Fibroblast of the aortic adventitia (primary cell): ENCODE results near the gene EDRF1. TPM values are rescaled to one million over a fixed set of nuclear protein-coding genes. Genes with fewer than 3 reads are reported as not detected.
"Not testable (repeated sequence)": the region's sequence is repeated elsewhere in the genome, so short reads cannot be mapped to it uniquely, and the experiment has no call there.

Experiments
- DNase-seq: peaks from one replicate; pipeline ENCODE4 v3.0.0-alpha.2; 2010; ENCODE audit warnings: low read depth
- H3K4me3 ChIP-seq: 2 replicates; pipeline ENCODE4 v1.5.1; 2011; ENCODE audit warnings: low read depth, mild to moderate bottlenecking, control low read depth, low read length, moderate library complexity
- total RNA-seq: library from RNA; depleted of rRNA; stranded (reverse); fragments of >200 nt; gene quantifications from 2 replicates; pipeline ENCODE4 v1.2.3, GENCODE V29; 2012; ENCODE audit warnings: low replicate concordance
- TF ChIP-seq, protein P1 (sequence below): IDR thresholded peaks from 2 replicates; pipeline ENCODE4 v1.5.1; 2011; ENCODE audit warnings: mild to moderate bottlenecking, low read length, control low read depth, inconsistent platforms; ENCODE audit not compliant: insufficient read depth

Gene EDRF1
- total RNA-seq, 1 donor: 27.2 TPM

DNA sequence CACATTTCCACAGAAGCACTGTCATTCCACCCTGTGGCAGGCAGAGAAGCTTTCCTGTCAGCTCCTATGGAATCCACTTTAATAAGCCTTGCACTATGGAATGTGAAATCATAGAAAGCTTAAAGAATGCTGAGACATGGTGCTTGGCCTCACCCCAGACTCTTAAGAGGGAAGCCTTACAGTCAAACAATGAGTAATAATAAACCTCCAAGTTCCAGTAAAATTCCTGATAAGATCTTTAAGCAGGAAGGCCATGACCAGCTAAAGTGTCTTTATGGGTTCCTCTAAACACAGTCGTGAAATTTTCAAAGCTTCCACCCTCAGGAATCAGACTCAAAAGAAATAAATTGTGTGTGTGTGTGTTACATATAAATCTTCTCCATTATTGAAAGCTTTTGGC is 24.6 kb upstream of the EDRF1 start:
- H3K4me3 ChIP-seq: no peak overlapping the region
- peak; percentile 94 for DNase-seq
- TF ChIP-seq, protein P1, sequence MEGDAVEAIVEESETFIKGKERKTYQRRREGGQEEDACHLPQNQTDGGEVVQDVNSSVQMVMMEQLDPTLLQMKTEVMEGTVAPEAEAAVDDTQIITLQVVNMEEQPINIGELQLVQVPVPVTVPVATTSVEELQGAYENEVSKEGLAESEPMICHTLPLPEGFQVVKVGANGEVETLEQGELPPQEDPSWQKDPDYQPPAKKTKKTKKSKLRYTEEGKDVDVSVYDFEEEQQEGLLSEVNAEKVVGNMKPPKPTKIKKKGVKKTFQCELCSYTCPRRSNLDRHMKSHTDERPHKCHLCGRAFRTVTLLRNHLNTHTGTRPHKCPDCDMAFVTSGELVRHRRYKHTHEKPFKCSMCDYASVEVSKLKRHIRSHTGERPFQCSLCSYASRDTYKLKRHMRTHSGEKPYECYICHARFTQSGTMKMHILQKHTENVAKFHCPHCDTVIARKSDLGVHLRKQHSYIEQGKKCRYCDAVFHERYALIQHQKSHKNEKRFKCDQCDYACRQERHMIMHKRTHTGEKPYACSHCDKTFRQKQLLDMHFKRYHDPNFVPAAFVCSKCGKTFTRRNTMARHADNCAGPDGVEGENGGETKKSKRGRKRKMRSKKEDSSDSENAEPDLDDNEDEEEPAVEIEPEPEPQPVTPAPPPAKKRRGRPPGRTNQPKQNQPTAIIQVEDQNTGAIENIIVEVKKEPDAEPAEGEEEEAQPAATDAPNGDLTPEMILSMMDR: no peak

DNA sequence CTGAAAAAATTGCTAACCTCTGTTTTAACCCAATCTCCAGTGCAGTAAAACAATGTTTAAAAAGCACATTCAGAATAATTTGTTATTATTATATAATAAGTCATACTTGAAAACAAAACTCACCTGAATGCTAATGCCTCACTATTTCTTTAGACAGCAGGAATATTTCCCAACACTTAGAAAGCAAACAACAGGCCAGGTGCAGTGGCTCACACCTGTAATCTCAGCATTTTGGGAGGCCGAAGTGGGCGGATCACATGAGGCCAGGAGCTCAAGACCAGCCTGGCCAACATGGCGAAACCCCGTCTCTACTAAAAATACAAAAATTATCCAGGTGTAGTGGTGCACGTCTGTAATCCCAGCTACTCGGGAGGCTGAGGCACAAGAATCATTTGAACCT is 22.6 kb upstream of the EDRF1 start:
- not testable (repeated sequence) for DNase-seq, H3K4me3 ChIP-seq

DNA sequence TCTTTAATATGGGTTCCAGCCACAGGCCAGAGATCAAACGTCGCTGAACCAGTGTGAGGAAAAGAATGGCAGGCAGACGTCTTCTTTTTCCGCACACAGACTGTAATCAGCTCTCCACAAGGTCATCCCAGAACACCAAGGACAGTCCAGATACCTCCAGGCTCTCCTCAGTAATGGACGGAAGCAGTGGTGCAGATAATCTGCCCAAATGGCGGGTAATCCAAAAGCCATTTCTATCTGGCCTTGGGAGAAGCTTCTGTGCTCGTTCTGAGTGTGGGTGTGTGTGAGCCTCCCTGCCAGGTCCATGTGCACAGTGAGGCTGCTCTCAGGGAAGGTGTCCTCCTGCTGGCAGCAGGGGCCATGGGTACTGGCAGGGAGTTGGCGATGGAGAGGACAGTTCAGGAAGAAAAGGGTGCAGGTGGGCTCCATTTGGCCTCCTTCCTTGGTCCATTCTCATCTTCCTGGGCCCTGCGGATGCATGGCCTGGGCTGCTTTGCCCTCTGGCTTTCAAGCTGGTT is 21.0 kb upstream of the EDRF1 start:
- no peak overlapping the region for H3K4me3 ChIP-seq
- DNase-seq: no peak
- TF ChIP-seq, protein P1: no peak

DNA sequence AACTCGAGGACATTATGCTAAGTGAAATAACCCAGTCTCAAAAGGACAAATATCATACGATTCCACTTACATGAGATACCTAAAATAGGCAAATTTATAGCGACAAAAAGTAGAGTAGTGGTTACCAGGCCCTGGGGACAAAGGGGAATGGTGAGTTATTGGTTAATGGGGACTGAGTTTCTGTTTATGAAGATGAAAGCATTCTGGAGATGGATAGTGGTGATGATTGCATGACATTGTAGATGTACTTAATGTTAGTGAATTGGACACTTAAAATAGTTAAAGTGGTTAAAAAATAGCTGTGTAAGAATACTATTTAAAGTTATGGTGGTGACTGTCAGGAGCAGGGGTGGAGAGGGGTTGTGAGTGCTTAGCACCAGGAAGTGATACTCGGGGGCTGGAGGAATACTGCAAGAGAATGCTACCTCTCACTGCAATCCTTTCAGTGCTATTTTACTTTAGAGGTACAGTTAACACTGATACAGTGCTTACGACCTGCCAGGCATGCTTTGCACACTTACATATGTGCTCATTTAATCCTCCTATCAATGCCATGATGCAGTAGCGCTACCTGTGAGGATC is 19.9 kb upstream of the EDRF1 start:
- no peak for DNase-seq
- no peak overlapping the region for H3K4me3 ChIP-seq
- TF ChIP-seq, protein P1: no peak

DNA sequence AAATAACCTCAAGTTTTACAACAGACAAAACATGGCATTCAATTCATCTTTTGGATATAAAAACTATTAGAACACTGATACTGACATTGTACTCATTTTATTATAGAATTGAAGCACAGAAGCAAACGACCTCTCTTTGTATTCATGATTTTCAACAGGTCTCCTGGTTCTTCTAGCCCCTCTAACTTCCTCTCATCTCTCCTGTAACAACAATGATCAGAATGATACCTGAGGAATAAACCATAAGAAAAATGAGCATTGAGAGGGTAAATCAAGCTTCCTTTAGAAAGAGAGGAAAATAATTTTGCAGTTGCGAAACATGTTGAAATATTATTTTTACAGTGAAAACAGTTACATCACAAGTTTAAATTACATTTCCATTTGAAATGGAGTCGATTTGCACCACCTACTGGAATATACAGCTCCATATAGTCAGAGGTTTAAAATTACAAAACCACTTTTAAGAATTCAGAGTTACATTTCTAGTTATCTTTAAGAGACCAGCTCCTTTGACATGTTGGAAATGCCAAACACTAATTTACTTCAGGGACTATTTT is 19.1 kb upstream of the EDRF1 start:
- DNase-seq: peak; percentile 76

DNA sequence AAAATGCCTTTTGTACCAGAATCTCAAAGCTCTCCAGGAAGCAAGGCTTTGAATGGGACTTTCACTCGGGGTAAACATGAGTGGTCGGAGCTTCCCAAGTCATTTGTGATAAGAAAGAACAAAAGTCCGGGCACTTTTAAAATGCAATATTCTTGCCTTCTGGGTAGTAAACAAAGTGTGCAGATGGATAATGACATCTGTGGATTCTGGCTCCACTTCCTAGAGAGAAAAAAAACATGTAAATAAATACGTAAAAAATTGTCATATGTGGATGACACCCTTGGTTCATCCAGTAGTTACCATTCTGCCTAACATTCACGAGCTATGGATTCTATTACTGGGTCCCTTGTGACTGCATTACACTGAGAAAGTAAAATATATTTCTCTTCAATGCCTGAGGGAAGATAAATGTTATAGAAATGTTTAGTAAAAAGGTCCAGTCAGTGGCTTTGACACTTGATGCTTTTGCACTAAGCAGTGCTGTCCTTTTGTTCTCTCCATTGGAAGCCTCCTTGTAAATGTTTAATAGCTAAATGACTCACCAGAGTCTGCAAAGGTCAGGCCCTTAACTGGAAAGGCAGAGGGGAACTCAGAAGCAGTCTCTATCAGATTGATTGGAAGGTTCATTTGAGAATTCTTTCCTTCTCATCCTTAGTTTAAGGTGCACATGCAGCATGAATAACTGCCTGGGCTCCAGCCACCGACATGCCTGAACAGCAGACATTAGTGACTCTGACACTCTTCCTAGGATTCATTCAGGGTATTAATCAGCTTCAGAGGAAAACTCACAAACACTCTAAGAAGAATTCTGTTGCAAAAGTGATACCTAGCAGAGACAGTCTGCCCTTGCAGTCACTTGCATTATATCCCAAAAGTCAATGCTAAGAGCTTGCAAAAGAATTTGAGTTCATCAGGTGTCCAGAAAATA is 11.7 kb upstream of the EDRF1 start:
- TF ChIP-seq, protein P1: no peak
- H3K4me3 ChIP-seq: no peak overlapping the region
- DNase-seq: peak; percentile 25

More for the DNA sequence above, 19.1 kb upstream of the EDRF1 start:
- TF ChIP-seq, protein P1: peak; percentile 49
- no peak overlapping the region for H3K4me3 ChIP-seq

DNA sequence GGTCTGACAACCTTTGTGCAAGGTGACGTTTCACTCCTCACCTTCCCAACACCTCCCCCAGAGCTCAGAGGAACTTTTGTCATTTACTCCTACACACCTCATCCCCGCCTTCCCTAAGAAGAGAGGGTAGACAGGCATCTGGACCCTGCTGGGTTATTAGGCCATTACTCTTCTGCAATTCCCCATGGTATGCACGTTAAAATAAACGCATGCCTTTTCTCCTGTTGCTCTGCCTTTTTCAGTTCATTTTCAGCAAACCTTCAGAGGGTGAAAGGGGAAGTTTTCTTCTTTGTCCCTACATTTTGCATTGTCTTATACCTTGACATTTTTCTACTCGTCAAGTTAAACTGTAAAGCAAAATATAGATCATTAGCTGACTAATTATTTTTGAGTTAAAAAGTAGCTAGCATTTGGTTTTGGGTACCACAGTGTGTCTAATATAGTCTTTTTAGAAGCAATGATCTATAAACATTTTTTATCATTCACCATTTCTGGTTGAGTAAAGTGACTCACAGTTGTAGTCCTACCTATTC is 10.5 kb upstream of the EDRF1 start:
- H3K4me3 ChIP-seq: no peak overlapping the region
- DNase-seq: no peak

More for the DNA sequence above, 10.5 kb upstream of the EDRF1 start:
- TF ChIP-seq, protein P1: no peak
